Aorta (tissue), 5 donors: ENCODE data around the gene TAF5L. TPM values are rescaled to one million over a fixed set of nuclear protein-coding genes. Genes with fewer than 3 reads are reported as not detected.

Experiments
- ATAC-seq: fragments of 200-7000 bp; cut with Tn5 transposase; one replicate; pipeline ENCODE4 v1.9.1; 2022; ENCODE audit warnings: moderate library complexity; ENCODE audit not compliant: low FRiP score
- DNase-seq, 2 donors: peaks; one replicate each; pipeline ENCODE4 v3.0.0-alpha.2; 2020
- H3K27ac ChIP-seq, 2 donors: one replicate each; pipeline ENCODE4 v1.5.1; 2013; ENCODE audit warnings: low read length in 2 of 2, mild to moderate bottlenecking in 2 of 2, moderate library complexity in 2 of 2, control low read depth in 1 of 2, inconsistent platforms in 1 of 2, low read depth in 1 of 2
- H3K27me3 ChIP-seq, 2 donors: one replicate each; pipeline ENCODE4 v1.6.1; 2013; ENCODE audit warnings: control low read depth in 1 of 2, low read length in 1 of 2, mild to moderate bottlenecking in 1 of 2, moderate library complexity in 1 of 2; ENCODE audit not compliant: insufficient read depth in 2 of 2, control insufficient read depth in 1 of 2
- H3K36me3 ChIP-seq, 2 donors: one replicate each; pipeline ENCODE4 v1.6.1; 2013; ENCODE audit warnings: control low read depth in 1 of 2, low read length in 1 of 2, mild to moderate bottlenecking in 1 of 2; ENCODE audit not compliant: insufficient read depth in 2 of 2, control insufficient read depth in 1 of 2
- H3K4me1 ChIP-seq, 2 donors: one replicate each; pipeline ENCODE4 v1.6.1; 2013; ENCODE audit warnings: low read length in 2 of 2, control low read depth in 1 of 2, mild to moderate bottlenecking in 1 of 2, moderate library complexity in 1 of 2; ENCODE audit not compliant: insufficient read depth in 2 of 2, control insufficient read depth in 1 of 2
- H3K4me3 ChIP-seq, 2 donors: one replicate each; pipeline ENCODE4 v1.5.1; 2013; ENCODE audit warnings: low read length in 2 of 2, control low read depth in 1 of 2, mild to moderate bottlenecking in 1 of 2
- H3K9me3 ChIP-seq: one replicate; pipeline ENCODE4 v1.6.1; 2013; ENCODE audit warnings: mild to moderate bottlenecking, low read length; ENCODE audit not compliant: control insufficient read depth
- WGBS, 2 donors: extraction: QIAGEN DNeasy Blood & Tissue Kit; methylation state at CpG; one replicate each; pipeline ENCODE4 v1.1.7; 2013; 5-methylcytosine and 5-hydroxymethylcytosine counted together
- intact Hi-C, 2 donors: fragments of 100-400 bp; cut with DNase I; formaldehyde crosslinking; loops; one replicate each; pipeline versions ENCODE4 v1.14.2 to v1.15.0; 2022
- polyA plus RNA-seq, 2 donors: library from polyadenylated mRNA; stranded (reverse); fragments of 200-250 nt; gene quantifications; one replicate each; pipeline ENCODE4 v1.2.3, GENCODE V29; 2013
- total RNA-seq, 2 donors: library from RNA; stranded (reverse); fragmentation: NEBNext Ultra II Directional; extraction: Animal tissue kit (Norgen Biotek cat#: 25700); gene quantifications; one replicate each; pipeline ENCODE4 v1.2.1, GENCODE V29; 2021
- donor health status: healthy with polysubstance abuse.
- donor health status: Bipolar disorder and iron deficiency.
- donor health status: DM: no; HTN: no; CAD: no.
- donor health status: DM: no; HTN: no; CAD: no.
- donor health status: DM: yes; HTN: yes; CAD: no.

Gene TAF5L
- total and polyA plus RNA-seq, 4 donors: 11.6 to 37.8 (median 22.9) TPM

DNA sequence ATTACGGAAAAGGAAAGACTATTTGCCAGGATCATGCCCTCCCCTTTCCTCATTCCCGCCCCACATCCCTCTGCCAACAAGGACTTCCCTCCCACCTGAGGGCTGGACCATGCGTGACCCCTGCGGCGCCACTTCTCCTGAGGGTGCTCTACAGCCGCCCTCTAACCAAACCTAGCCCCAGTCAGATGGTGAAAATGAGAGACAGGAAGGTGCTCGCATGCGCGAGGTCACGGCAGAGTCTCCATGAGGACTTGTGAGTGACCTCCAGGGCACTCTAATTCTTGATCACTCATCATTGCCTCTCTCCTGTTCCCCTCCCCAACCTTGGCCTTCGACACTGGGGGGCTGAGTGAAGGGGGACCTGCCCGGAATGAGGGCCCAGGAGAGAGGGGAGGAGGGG lies 32.1 kb downstream of the TAF5L start:
- no peak for DNase-seq
- Histone ChIP-seq H3K27ac (peak overlapping the region; percentile 9 to 41), H3K4me3 (no peak overlapping the region), H3K9me3 (no peaks in the 10 kb centered on the region), H3K36me3 (peaks cover 8 to 9% of the 10 kb centered on the region in 2 donors), H3K27me3 (no peaks in the 10 kb centered on the region), H3K4me1 (peaks cover 4 to 6% of the 10 kb centered on the region in 2 donors)
- 80 to 86% methylated on average over 12 of the region's 12 CpGs for WGBS, 2 donors
- ATAC-seq: no peak
- intact Hi-C loops: no loop called here

DNA sequence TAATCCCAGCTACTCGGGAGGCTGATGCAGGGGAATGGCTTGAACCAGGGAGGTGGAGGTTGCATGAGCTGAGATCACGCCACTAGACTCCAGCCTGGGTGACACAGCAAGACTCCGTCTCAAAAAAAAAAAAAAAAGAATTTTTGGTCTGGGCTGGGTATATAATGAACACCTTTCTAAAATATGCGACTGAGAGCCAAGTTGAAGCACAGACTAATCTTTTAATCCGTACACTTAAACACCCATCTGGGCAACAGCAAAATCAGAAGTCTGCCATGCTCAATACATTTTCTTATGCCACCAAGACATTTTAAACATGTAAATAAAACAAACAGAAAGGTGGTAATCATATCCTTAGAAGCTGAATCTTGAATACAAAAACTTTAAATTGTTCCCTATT lies 35.8 kb downstream of the TAF5L start:
- ATAC-seq (no peak), DNase-seq (no peak)
- Histone ChIP-seq H3K4me1 (no peaks in the 10 kb centered on the region), H3K9me3 (no peaks in the 10 kb centered on the region), H3K27ac (no peak overlapping the region), H3K27me3 (no peaks in the 10 kb centered on the region), H3K36me3 (peaks cover 8 to 11% of the 10 kb centered on the region in 2 donors), H3K4me3 (no peak overlapping the region)
- WGBS, 2 donors: 56 to 66% methylated on average over 5 of the region's 5 CpGs
- intact Hi-C loops: no loop called here

DNA sequence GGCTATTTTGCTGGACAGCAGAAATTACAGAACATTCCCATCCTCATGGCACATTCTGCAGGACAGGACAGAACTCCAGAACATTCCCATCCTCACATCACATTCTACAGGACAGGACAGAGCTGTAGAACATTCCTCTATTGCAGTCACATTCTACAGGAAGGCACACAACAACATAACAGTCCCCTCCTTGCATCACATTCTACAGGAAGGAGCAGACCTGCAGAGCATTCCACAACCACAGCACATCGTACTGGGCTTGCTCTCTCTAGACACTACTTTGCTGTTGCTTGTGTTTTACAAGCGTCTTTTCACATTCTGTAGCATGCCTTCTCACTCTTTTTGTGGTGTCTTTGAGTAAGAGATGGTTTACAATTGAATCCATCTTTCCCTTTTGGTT lies 40.6 kb downstream of the TAF5L start:
- WGBS, 2 donors: 69 to 76% methylated on average over 2 of the region's 2 CpGs
- no peak for DNase-seq
- intact Hi-C loops: no loop called here

DNA sequence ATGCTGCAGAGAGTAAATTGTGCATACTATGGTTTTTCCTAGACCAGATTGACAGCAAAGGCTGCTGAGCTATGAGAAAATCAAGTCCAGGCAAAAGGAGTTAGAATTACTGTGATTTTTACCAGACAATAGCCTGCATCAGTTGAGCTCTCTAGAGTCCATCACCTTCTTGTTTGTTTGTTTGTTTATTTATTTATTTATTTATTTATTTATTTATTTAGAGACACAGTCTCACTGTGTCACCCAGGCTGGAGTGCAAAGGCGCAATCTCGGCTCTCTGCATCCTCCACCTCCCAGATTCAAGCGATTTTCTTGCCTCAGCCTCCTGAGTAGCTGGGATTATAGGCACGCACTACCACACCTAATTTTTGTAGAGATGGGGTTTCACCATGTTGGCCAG lies 43.2 kb downstream of the TAF5L start:
- DNase-seq (no peak), ATAC-seq (no peak)
- intact Hi-C loops: no loop called here

More for the DNA sequence above, 40.6 kb downstream of the TAF5L start:
- Histone ChIP-seq H3K9me3 (no peaks in the 10 kb centered on the region), H3K4me3 (no peak overlapping the region), H3K36me3 (peaks cover 0 to 1% of the 10 kb centered on the region in 2 donors), H3K27me3 (no peaks in the 10 kb centered on the region), H3K4me1 (peaks cover 0 to 3% of the 10 kb centered on the region in 2 donors), H3K27ac (no peak overlapping the region)
- no peak for ATAC-seq

GRCh38 chr1:229582011-229582694 lies 43.8 kb downstream of the TAF5L start:
- Histone ChIP-seq H3K27ac (peak overlapping the region in 1 of 2 donors; percentile 39), H3K4me3 (no peak overlapping the region)

More for the DNA sequence above, 43.2 kb downstream of the TAF5L start:
- Histone ChIP-seq H3K27ac (peak overlapping the region in 1 of 2 donors; percentile 39), H3K9me3 (no peaks in the 10 kb centered on the region), H3K4me3 (no peak overlapping the region), H3K36me3 (peaks cover 0 to 1% of the 10 kb centered on the region in 2 donors), H3K4me1 (peaks cover 0 to 3% of the 10 kb centered on the region in 2 donors), H3K27me3 (no peaks in the 10 kb centered on the region)
- 93 to 95% methylated on average over 4 of the region's 4 CpGs for WGBS, 2 donors

GRCh38 chr1:229581485-229581884 lies 44.4 kb downstream of the TAF5L start:
- ATAC-seq: no peak
- H3K27me3 ChIP-seq: no peaks in the 10 kb centered on the region
- H3K27ac ChIP-seq: no peak overlapping the region
- intact Hi-C loops: no loop called here
- no peak overlapping the region for H3K4me3 ChIP-seq
- no peak for DNase-seq
- peaks cover 0 to 1% of the 10 kb centered on the region in 2 donors for H3K36me3 ChIP-seq
- 76 to 80% methylated on average over 3 of the region's 3 CpGs for WGBS, 2 donors
- no peaks in the 10 kb centered on the region for H3K9me3 ChIP-seq
- H3K4me1 ChIP-seq: peaks cover 0 to 3% of the 10 kb centered on the region in 2 donors

More at GRCh38 chr1:229582011-229582694, 43.8 kb downstream of the TAF5L start:
- WGBS, 2 donors: 5 to 10% methylated on average over 11 of the region's 11 CpGs
- ATAC-seq: peak; percentile 69
- peaks cover 0 to 1% of the 10 kb centered on the region in 2 donors for H3K36me3 ChIP-seq
- DNase-seq: peak; percentile 83 to 87
- peaks cover 0 to 3% of the 10 kb centered on the region in 2 donors for H3K4me1 ChIP-seq
- H3K27me3 ChIP-seq: no peaks in the 10 kb centered on the region
- intact Hi-C loops: no loop called here
- no peaks in the 10 kb centered on the region for H3K9me3 ChIP-seq

DNA sequence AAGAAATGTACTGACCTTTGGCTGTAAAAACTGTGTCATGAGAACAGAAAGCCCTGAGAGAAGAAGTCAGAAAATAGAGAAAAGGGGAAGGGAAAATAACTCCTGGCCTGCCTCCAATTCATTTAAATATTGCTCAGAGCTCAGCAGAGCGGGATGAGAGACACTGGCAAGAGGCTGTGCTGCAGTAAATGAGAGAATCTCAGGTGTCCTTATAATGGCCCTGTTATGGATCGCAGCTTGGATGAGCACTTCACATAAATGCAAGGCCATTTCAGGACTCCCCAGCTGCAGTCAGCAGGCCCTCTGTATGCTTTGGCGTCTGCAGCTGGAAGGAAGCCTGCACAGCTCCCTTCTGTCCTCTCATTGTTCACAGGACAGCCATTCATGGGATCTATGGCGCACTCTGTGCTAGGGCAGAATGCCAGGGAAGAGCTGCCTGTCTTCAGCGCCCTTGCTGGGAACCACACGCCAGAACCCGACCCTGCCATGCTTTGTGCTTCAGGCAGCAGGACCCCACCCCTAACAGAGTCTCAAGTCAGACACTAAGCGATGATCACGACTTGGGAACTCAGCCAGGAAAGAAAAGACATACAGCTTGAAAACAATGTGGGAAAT lies 46.8 kb downstream of the TAF5L start:
- ATAC-seq (peak; percentile 75), DNase-seq (peak in 1 of 2 donors; percentile 62)
- Histone ChIP-seq H3K27me3 (no peaks in the 10 kb centered on the region), H3K4me3 (no peak overlapping the region), H3K27ac (peak overlapping the region in 1 of 2 donors; percentile 43), H3K4me1 (peaks cover 0 to 3% of the 10 kb centered on the region in 2 donors), H3K9me3 (no peaks in the 10 kb centered on the region), H3K36me3 (no peaks in the 10 kb centered on the region)
- 2 to 3% methylated on average over 9 of the region's 9 CpGs for WGBS, 2 donors
- intact Hi-C loops: loop anchor here in 1 of 2 donors (5.0 kb wide), 1 partner anchor 43 kb away; no protein-coding TSS in a partner anchor

GRCh38 chr1:229578168-229579058 lies 47.5 kb downstream of the TAF5L start:
- Histone ChIP-seq H3K27me3 (no peaks in the 10 kb centered on the region), H3K27ac (no peak overlapping the region), H3K36me3 (no peaks in the 10 kb centered on the region), H3K4me1 (peaks cover 0 to 3% of the 10 kb centered on the region in 2 donors), H3K9me3 (no peaks in the 10 kb centered on the region), H3K4me3 (no peak overlapping the region)
- no peak for ATAC-seq
- no peak for DNase-seq
- WGBS, 2 donors: 70% methylated on average over 13 to 14 of the region's 14 CpGs
- intact Hi-C loops: loop anchor here in 1 of 2 donors (5.0 kb wide), 1 partner anchor 44 kb away; no protein-coding TSS in a partner anchor
